ENCODE results near the gene ZG16. TPM values are rescaled to one million over a fixed set of nuclear protein-coding genes. Genes with fewer than 3 reads are reported as not detected.
"Not testable (repeated sequence)": the region's sequence is repeated elsewhere in the genome, so short reads cannot be mapped to it uniquely, and the experiment has no call there.

The ZG16 gene
- total RNA-seq, 1 experiment from 2014 or later, result 0.07 TPM

DNA sequence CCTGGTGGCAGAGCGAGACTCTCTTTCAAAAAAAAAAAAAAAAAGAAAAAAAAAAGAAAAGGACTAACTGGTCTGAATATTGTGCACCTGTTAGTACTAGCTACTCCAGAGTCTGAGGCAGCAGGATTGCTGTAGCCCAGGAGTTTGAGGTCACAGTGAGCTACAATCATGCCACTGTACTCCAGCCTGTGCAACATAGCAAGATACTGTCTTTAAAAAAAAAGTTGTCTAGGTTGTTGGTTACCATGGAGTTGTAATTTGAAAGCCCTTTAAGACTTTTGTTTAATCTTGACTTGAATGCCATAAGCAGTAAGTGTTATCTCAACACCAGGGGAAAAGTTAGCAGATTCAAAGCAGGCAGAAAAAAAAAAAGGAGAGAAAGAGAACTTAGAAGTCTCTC, 21.4 kb upstream of the ZG16 start:
- ChIA-PET RAD21 (ENCODE audit: low non-redundant PET in 1 of 2, low total read pairs in 2 of 2, uncharacterized antibody in 2 of 2, unreplicated experiment in 2 of 2) (no interaction called here), POLR2A (no interaction called here), CTCF (interaction anchor here (1.0 to 1.3 kb wide), 2 partner anchors 28 to 92 kb away, joined by 3 read pairs; no protein-coding TSS in a partner anchor)
- Histone ChIP-seq H4K20me1 (ENCODE audit: insufficient read depth) (no peaks in the 10 kb centered on the region), H2AFZ (ENCODE audit: low read depth, low read length, poor library complexity, severe bottlenecking) (no peak overlapping the region), H3K9ac (ENCODE audit: low read length) (no peak overlapping the region), H3K9me3 (ENCODE audit: control insufficient read depth in 1 of 2, insufficient read depth in 1 of 2, low read depth in 1 of 2, low read length in 2 of 2) (no peaks in the 10 kb centered on the region), H3K79me2 (ENCODE audit: insufficient read depth, low read length) (no peaks in the 10 kb centered on the region), H3K27ac (ENCODE audit: low read depth, low read length) (no peak overlapping the region), H3K4me1 (ENCODE audit: control insufficient read depth in 1 of 2, insufficient read depth in 2 of 2, low read length in 2 of 2) (peaks cover 0 to 2% of the 10 kb centered on the region in 2 experiments; a peak in 1 of 4 replicates), H3K27me3 (ENCODE audit: insufficient read depth, low read length) (no peaks in the 10 kb centered on the region), H3K9me2 (ENCODE audit: insufficient read depth) (no peaks in the 10 kb centered on the region), H3K36me3 (ENCODE audit: control insufficient read depth in 1 of 2, insufficient read depth in 2 of 2, low read length in 2 of 2) (no peaks in the 10 kb centered on the region), H3K4me2 (ENCODE audit: low read length) (no peak overlapping the region), H3K4me3 (replicated peaks in 1 of 2; ENCODE audit: low read depth in 1 of 2, low read length in 2 of 2) (no peak overlapping the region)
- intact Hi-C loops (cut with micrococcal nuclease), result no loop called here
- no peak for ATAC-seq
- BruUV-seq (replicated peaks), result no TSS peak
- no peak for TF ChIP-seq JUND (IDR thresholded peaks at IDR 0.05)
- TF ChIP-seq ZNF274 (IDR thresholded peaks at IDR 0.05; ENCODE audit: low read depth, low read length), result no peak
- no peak for TF ChIP-seq POLR2A (IDR thresholded peaks at IDR 0.05; ENCODE audit: borderline replicate concordance, extremely low read depth, insufficient read depth, insufficient read length)
- TF ChIP-seq CEBPB (IDR thresholded peaks at IDR 0.05; ENCODE audit: low read depth), result no peak
- TF ChIP-seq, protein P1, sequence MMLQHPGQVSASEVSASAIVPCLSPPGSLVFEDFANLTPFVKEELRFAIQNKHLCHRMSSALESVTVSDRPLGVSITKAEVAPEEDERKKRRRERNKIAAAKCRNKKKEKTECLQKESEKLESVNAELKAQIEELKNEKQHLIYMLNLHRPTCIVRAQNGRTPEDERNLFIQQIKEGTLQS (IDR thresholded peaks at IDR 0.05), result no peak
- no peak for TF ChIP-seq CBX3 (IDR thresholded peaks at IDR 0.05; ENCODE audit: low read depth)
- no peak for TF ChIP-seq SIN3A (IDR thresholded peaks at IDR 0.05; ENCODE audit: low read depth)
- TF ChIP-seq TCF7L2 (IDR thresholded peaks at IDR 0.05; ENCODE audit: borderline replicate concordance, extremely low read depth, insufficient read depth, insufficient read length), result no peak
- no peak for TF ChIP-seq EGR1 (IDR thresholded peaks at IDR 0.05; ENCODE audit: low read depth)
- TF ChIP-seq, protein P2, sequence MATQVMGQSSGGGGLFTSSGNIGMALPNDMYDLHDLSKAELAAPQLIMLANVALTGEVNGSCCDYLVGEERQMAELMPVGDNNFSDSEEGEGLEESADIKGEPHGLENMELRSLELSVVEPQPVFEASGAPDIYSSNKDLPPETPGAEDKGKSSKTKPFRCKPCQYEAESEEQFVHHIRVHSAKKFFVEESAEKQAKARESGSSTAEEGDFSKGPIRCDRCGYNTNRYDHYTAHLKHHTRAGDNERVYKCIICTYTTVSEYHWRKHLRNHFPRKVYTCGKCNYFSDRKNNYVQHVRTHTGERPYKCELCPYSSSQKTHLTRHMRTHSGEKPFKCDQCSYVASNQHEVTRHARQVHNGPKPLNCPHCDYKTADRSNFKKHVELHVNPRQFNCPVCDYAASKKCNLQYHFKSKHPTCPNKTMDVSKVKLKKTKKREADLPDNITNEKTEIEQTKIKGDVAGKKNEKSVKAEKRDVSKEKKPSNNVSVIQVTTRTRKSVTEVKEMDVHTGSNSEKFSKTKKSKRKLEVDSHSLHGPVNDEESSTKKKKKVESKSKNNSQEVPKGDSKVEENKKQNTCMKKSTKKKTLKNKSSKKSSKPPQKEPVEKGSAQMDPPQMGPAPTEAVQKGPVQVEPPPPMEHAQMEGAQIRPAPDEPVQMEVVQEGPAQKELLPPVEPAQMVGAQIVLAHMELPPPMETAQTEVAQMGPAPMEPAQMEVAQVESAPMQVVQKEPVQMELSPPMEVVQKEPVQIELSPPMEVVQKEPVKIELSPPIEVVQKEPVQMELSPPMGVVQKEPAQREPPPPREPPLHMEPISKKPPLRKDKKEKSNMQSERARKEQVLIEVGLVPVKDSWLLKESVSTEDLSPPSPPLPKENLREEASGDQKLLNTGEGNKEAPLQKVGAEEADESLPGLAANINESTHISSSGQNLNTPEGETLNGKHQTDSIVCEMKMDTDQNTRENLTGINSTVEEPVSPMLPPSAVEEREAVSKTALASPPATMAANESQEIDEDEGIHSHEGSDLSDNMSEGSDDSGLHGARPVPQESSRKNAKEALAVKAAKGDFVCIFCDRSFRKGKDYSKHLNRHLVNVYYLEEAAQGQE (IDR thresholded peaks at IDR 0.05; ENCODE audit: low read depth), result no peak
- no peak for DNase-seq (ENCODE audit: low read depth, low spot score)

DNA sequence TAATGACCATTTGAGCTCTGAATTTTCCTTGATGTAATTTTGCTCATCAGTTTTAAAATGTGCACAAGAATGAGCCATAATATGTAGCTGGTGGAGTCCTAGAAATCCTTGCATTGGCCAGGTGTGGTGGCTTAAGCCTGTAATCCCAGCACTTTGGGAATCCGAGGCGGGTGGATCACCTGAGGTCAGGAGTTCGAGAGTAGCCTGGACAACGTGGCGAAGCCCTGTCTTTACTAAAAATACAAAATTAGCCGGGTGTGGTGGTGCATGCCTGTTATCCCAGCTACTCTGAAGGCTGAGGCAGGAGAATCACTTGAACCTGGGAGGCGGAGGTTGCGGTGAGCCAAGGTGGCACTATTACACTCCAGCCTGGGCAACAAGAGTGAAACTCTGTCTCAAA, 21.0 kb upstream of the ZG16 start:
- ATAC-seq; RAD21 ChIA-PET (ENCODE audit: low non-redundant PET in 1 of 2, low total read pairs in 2 of 2, uncharacterized antibody in 2 of 2, unreplicated experiment in 2 of 2); POLR2A ChIA-PET; H3K9me3 ChIP-seq (ENCODE audit: control insufficient read depth in 1 of 2, insufficient read depth in 1 of 2, low read depth in 1 of 2, low read length in 2 of 2); DNase-seq (ENCODE audit: low read depth, low spot score); H3K4me3 ChIP-seq (replicated peaks in 1 of 2; ENCODE audit: low read depth in 1 of 2, low read length in 2 of 2); BruUV-seq (replicated peaks); H3K27me3 ChIP-seq (ENCODE audit: insufficient read depth, low read length); H4K20me1 ChIP-seq (ENCODE audit: insufficient read depth); H2AFZ ChIP-seq (ENCODE audit: low read depth, low read length, poor library complexity, severe bottlenecking); H3K9me2 ChIP-seq (ENCODE audit: insufficient read depth); H3K4me1 ChIP-seq (ENCODE audit: control insufficient read depth in 1 of 2, insufficient read depth in 2 of 2, low read length in 2 of 2); H3K36me3 ChIP-seq (ENCODE audit: control insufficient read depth in 1 of 2, insufficient read depth in 2 of 2, low read length in 2 of 2); H3K4me2 ChIP-seq (ENCODE audit: low read length); H3K9ac ChIP-seq (ENCODE audit: low read length); H3K79me2 ChIP-seq (ENCODE audit: insufficient read depth, low read length); H3K27ac ChIP-seq (ENCODE audit: low read depth, low read length); intact Hi-C loops (cut with micrococcal nuclease): not testable (repeated sequence)
- CTCF ChIA-PET, result interaction anchor here (1.0 to 1.3 kb wide), 2 partner anchors 28 to 91 kb away, joined by 3 read pairs; no protein-coding TSS in a partner anchor
